ENCODE data around the gene CT55. TPM values are rescaled to one million over a fixed set of nuclear protein-coding genes. Genes with fewer than 3 reads are reported as not detected.
A peak's percentile ranks its signal among the peaks of the same experiment; 100 is the strongest.
"Not testable (repeated sequence)": the region's sequence is repeated elsewhere in the genome, so short reads cannot be mapped to it uniquely, and the experiment has no call there.

Gene CT55
- not detected for total RNA-seq

DNA sequence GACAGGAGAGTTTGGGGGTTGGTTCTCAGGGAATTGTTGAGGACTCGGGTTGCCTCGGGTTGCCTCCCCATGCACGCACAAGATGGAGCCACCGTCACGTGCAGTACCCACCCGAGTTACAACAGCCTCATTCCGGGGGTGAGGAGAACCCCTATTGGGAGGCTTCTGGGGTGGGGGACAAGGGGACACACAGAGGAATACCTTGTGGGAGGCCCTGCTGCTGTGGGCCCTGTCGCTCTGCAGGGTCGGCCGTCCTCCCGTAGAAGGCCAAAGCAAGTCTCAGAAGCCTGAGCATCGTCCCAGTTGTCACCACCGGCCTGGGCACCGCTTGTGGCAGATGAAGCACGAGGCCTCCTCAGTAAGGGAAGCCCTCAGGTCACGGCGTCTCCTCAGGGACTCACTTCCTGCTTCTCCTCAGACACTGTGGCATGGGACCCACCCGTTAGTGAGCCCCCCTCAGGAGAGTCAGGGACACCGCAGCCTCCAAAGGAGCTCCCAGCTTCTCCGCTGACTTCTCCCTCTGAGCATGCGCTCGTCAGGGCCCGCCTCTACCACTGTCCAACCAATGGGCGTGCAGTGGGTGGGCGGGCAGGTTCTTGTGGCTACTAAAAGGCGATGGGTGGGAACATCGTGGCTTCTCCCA is at the start of gene CT55:
Gene CT55, minus strand, starts transcription at position 522 of the 643 bp plus-strand sequence. Its CDS starts 227 bp downstream, at position 295.
- no peak for DNase-seq (ENCODE audit: low spot score)

GRCh38 chrX:135213200-135213844 is 42.1 kb upstream of the CT55 start:
- DNase-seq (ENCODE audit: low spot score) (no peak), ATAC-seq (no peak)
- intact Hi-C loops (cut with DNase I), result no loop called here

More for the DNA sequence above, at the start of gene CT55:
- no peak for ATAC-seq
- intact Hi-C loops (cut with DNase I), result no loop called here

DNA sequence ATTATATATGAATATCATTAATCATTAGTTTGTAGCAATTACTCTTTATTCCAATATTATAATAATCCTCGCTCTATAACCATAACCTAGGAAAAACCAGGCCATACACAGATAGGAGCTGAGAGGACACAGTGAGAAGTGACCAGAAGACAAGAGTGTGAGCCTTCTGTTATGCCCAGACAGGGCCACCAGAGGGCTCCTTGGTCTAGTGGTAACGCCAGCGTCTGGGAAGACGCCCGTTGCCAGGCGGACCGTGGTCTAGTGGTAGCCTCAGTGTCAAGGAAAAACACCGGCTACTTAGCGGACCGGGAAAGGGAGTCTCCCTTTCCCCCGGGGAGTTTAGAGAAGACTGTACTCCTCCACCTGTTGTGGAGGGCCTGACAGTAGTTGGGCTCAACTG is 35.2 kb upstream of the CT55 start:
- ATAC-seq; DNase-seq (ENCODE audit: low spot score); intact Hi-C loops (cut with DNase I): not testable (repeated sequence)

DNA sequence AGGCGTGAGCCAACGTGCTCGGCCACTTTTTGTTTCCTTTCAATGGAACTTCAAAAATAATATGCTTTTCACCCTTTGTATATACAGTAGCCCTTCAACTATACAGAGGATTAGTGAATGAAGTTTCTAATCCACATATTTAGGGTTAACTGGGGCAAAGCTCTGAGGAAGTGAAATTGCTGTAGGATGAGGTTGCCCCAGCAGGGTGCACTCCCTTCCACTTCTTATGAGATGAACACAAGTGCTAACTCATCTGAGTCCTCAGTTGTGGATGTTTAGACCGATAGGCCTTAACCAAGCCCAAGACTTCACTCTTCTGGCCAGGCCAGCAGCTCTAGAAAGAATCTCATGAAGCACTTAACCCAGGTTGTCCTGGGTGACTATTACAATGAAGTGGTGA is 29.1 kb upstream of the CT55 start:
- no peak for ATAC-seq
- intact Hi-C loops (cut with DNase I), result no loop called here
- no peak for DNase-seq (ENCODE audit: low spot score)

DNA sequence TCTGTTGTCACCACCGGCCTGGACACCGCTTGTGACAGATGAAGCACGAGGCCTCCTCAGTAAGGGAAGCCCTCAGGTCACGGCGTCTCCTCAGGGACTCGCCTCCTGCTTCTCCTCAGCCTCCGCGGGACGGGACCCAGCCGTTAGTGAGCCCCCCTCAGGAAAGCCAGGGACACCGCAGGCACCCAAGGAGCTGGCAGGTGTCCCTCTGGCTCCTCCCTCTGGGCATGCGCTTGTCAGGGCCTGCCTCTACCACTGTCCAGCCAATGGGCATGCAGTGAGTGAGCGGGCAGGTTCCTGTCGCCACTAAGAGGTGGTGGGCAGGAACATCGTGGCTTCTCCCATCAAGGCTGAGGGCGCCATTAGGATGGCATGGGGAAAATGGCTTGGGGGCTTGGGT is 23.5 kb upstream of the CT55 start:
- DNase-seq (ENCODE audit: low spot score) (no peak), ATAC-seq (no peak)
- intact Hi-C loops (cut with DNase I), result no loop called here

DNA sequence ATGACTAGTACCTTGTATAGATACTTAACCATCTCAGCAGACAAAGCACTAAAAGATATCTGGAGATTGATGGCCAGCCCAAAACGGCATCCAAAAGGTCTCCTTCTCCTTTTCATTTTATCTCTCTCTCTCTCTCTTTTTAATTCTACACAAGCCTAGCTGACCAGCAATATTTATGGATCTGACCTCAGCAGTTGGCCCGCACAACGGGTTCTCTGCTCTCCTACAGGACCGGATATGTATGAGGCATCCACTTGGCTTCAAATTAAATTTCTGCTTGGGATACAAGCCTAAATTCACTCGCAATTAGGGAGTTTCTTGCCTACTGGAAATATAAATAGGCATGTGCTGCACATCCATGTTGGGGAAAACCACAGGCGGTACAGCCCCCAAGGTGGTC is 22.5 kb upstream of the CT55 start:
- ATAC-seq, result no peak
- DNase-seq (ENCODE audit: low spot score), result no peak
- intact Hi-C loops (cut with DNase I), result no loop called here

DNA sequence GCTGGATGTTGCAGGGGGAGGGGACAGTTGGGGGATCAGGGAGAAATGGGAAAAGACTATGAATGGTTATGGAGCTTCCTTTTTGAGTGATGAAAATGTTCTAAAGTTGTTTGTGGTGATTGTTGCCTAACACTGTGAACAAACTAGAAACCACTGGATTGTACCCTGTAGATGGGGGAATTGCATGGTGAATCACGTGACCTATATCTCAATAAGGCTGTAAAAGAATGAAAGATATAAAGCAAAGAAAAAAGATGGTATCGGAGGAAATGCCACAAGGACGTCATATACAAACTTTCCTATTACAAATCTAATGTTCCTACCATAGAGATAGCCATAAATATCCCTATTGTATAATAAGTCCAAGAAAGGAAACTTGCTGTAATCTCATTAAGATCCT is 20.6 kb upstream of the CT55 start:
- DNase-seq (ENCODE audit: low spot score) (no peak), ATAC-seq (no peak)
- intact Hi-C loops (cut with DNase I), result no loop called here

- no peak for ATAC-seq
- intact Hi-C loops (cut with DNase I), result no loop called here
- no peak for DNase-seq (ENCODE audit: low spot score)
These were observed 14.7 kb upstream of the CT55 start for GRCh38 chrX:135185795-135186443.

DNA sequence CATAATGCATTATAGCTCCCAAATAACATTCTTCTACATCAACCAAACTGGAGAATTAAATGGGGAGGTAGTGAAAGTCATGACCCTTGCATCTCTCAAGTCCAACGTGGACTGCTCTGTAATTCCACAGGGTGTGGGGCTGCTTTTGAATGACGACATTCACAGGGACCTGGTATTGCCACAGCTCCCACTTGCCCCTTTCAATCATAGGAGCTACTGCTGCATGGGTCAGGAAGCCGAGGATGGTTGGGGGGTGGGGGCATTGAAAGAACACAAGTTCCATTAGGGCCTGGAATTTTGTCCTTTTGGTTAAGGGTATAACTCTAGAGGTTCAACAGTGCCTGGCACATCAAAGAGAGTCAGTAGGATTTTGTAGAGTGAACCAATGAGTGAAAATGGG is 7.4 kb upstream of the CT55 start:
- no peak for ATAC-seq
- intact Hi-C loops (cut with DNase I), result no loop called here
- DNase-seq (ENCODE audit: low spot score), result no peak

DNA sequence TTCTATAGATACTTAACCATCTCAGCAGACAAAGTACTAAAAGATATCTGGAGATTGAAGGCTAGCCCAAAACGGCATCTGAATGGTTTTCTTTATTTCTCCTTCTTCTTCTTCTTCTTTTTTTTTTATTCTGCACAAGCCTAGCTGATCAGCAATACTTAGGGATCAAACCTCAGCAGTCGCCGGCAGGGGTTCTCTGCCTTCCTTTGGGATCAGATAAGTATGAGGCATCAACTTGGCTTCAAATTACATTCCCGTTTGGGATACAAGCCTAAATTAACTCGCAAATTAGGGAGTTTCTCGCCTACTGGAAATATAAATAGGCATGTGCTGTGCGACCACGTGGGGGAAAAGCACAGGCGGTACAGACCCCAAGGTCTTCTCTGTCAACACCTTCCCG is 730 bp downstream of the CT55 start:
- ATAC-seq, result no peak
- intact Hi-C loops (cut with DNase I), result no loop called here
- no peak for DNase-seq (ENCODE audit: low spot score)

DNA sequence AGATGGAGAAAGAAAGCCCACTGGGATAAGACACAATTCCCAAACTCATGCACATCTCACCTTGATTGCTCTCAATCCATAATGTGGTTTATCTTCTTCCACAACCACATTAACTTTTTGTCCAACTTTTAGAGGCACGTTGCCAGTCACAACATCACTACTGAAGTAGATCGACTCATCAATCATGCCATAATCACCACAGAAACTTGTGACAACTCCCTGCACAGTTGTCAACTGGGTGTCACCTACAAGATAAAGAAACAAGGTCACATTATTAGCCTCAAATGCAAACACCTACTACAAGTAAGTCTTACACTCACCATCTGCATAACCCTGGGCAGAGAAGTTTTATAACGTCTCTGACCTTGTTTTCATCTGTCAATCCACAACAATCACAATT is 1.7 kb downstream of the CT55 start:
- DNase-seq (ENCODE audit: low spot score); intact Hi-C loops (cut with DNase I); ATAC-seq: not testable (repeated sequence)

GRCh38 chrX:135168486-135168885 is 2.7 kb downstream of the CT55 start:
- intact Hi-C loops (cut with DNase I), result no loop called here
- DNase-seq (ENCODE audit: low spot score) (no peak), ATAC-seq (no peak)

GRCh38 chrX:135154688-135155087 is 16.5 kb downstream of the CT55 start:
- ATAC-seq; DNase-seq (ENCODE audit: low spot score); intact Hi-C loops (cut with DNase I): not testable (repeated sequence)

GRCh38 chrX:135126145-135126544 is 45.1 kb downstream of the CT55 start:
- intact Hi-C loops (cut with DNase I); ATAC-seq: not testable (repeated sequence)

DNA sequence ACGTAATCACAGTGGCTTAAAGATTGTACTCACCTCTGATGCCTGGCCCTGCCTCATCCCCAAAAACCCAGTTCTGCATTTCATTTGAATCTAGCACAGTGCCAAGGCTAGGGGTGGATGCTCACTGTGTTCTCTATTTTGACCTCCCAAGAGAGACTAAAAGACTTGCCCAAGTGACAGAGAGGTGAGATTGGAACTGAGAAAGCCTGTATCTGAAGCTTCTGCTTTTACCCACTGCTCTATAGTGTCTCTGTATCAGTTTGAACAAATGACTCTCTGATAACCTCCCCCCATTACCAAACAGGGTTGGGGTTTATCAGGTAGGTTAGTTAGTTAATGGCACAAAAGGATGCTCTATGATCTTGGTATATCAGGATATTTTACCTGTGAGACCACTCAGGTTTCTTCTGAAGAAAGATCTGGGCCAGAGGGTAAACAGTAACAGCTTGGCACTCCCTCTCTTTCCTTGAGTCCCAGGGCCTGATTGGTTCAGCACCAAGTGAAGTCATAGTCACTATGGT is 51.1 kb downstream of the CT55 start, which contains the start of gene ETDB:
Gene ETDB, minus strand, starts transcription at position 471 of the 521 bp plus-strand sequence. CDS start 1,265 bp downstream, outside the sequence.
- intact Hi-C loops (cut with DNase I), result not testable (repeated sequence)

More at GRCh38 chrX:135126145-135126544, 45.1 kb downstream of the CT55 start:
- DNase-seq (ENCODE audit: low spot score), result not testable (repeated sequence)

GRCh38 chrX:135116064-135116463 is 55.1 kb downstream of the CT55 start:
- ATAC-seq; DNase-seq (ENCODE audit: low spot score); intact Hi-C loops (cut with DNase I): not testable (repeated sequence)

More for the DNA sequence above, 51.1 kb downstream of the CT55 start, which contains the start of gene ETDB:
- ATAC-seq; DNase-seq (ENCODE audit: low spot score): not testable (repeated sequence)

- ATAC-seq (no peak), DNase-seq (ENCODE audit: low spot score) (no peak)
- intact Hi-C loops (cut with DNase I), result no loop called here
These were observed 56.8 kb downstream of the CT55 start for GRCh38 chrX:135114392-135114791.

DNA sequence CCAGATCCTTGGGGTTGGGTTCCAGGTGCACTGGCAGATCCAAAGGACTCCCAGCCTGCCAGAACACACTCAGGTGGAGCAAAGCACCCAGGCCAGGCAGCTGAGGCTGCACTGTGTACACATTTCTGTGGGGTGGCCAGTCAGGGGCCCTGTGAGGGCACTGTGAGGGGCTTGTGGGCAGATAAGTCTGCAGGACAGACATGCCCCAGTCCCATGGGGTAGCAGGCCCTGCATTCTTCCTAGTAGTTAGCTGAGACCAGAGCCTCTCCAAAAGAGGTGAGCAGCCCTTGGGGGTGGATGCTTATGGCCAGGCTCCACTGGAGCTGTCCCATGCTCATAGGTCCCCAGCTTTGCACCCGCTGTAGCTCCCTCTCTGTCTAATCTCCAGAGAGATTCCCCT is 58.5 kb downstream of the CT55 start:
- ATAC-seq (no peak), DNase-seq (ENCODE audit: low spot score) (no peak)
- intact Hi-C loops (cut with DNase I), result no loop called here

- peak; percentile 33 for DNase-seq (ENCODE audit: low spot score)
- ATAC-seq, result no peak
- intact Hi-C loops (cut with DNase I), result no loop called here
These were observed 59.0 kb downstream of the CT55 start for GRCh38 chrX:135112096-135112729.
